Measurements from ENCODE around the gene RNLS.

Gene RNLS

DNA sequence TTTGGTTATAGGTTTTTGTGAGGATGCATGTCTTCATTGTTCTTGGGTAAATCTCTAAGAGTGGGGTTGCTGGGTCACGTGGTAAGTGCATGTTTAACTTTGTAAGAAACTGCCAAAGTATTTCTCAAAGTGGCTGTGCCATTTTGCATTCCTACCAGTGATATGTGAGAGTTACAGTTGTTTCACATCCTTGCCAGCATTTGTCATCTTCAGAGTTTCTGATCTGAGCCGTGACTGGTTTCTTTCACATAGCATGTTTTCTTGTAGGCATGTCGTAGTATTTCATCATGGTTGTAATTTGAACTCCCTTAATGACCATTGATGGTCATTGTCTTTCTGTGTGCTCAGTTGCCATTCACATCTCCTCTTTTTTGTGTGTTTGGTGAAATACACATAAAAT lies 286.0 kb downstream of the RNLS start:
- TF ChIP-seq, protein P1, sequence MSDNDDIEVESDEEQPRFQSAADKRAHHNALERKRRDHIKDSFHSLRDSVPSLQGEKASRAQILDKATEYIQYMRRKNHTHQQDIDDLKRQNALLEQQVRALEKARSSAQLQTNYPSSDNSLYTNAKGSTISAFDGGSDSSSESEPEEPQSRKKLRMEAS (IDR thresholded peaks at IDR 0.05; ENCODE audit: low read depth, low read length), result no peak
- TF ChIP-seq MYC (IDR thresholded peaks at IDR 0.05; ENCODE audit: low read depth, low read length) (no peak), POLR2A (IDR thresholded peaks at IDR 0.05; ENCODE audit: extremely low read depth, insufficient read length) (no peak)
- TF ChIP-seq, protein P2, sequence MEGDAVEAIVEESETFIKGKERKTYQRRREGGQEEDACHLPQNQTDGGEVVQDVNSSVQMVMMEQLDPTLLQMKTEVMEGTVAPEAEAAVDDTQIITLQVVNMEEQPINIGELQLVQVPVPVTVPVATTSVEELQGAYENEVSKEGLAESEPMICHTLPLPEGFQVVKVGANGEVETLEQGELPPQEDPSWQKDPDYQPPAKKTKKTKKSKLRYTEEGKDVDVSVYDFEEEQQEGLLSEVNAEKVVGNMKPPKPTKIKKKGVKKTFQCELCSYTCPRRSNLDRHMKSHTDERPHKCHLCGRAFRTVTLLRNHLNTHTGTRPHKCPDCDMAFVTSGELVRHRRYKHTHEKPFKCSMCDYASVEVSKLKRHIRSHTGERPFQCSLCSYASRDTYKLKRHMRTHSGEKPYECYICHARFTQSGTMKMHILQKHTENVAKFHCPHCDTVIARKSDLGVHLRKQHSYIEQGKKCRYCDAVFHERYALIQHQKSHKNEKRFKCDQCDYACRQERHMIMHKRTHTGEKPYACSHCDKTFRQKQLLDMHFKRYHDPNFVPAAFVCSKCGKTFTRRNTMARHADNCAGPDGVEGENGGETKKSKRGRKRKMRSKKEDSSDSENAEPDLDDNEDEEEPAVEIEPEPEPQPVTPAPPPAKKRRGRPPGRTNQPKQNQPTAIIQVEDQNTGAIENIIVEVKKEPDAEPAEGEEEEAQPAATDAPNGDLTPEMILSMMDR (IDR thresholded peaks at IDR 0.05; ENCODE audit: low read depth, low read length), result no peak
- H3K4me3 ChIP-seq (ENCODE audit: low read depth, low read length), result no peak overlapping the region
- DNase-seq (ENCODE audit: low read depth), result no peak

DNA sequence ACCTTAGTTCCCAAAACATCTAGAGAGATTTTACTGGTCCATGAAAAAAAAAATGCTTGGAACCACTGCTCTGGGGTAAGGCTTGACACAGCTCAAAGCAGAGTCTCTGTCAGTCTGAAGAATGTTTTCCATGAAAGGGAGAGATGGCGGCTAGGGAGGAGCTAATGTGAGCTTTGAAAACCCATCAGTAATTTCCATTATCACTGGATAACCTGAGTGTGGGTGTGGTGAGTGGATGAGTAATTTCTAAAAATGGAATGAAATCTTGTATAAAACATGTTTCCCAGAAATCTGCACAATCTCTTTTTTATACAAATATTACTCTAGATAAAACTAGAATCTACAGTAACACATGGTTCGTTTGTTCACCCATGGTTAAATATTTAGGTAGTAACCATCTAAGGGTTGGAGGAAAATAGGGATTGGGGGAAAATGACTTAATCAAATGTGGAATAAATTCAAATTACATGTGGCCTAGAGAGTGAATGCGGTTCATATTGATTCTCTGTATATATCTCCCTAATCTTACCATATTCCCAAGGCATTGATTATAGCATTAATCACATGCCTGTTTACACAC lies 289.4 kb downstream of the RNLS start:
- H3K4me3 ChIP-seq (ENCODE audit: low read depth, low read length), result no peak overlapping the region
- TF ChIP-seq, protein P2 (IDR thresholded peaks at IDR 0.05; ENCODE audit: low read depth, low read length), result no peak
- TF ChIP-seq, protein P1 (IDR thresholded peaks at IDR 0.05; ENCODE audit: low read depth, low read length), result no peak
- no peak for TF ChIP-seq MYC (IDR thresholded peaks at IDR 0.05; ENCODE audit: low read depth, low read length)
- no peak for TF ChIP-seq POLR2A (IDR thresholded peaks at IDR 0.05; ENCODE audit: extremely low read depth, insufficient read length)
- DNase-seq (ENCODE audit: low read depth), result no peak

DNA sequence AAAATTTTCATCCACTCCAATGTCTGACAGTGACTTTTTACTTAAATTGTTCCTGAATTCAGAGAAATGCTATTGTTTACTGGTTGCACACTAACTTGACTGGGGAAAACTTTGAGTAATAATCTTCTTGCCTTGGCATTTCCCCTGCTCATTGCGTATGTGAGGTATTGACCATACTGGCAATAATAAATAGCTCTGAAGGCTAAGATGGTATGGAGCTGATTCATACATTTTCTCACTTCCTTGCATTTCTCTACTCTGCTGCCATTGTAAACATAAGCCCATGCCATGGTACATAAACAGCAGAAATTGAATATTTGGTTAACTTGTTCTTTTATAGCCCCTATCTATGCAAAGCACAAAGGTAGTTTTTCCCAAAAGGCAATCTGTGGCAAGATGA lies 290.0 kb downstream of the RNLS start:
- H3K4me3 ChIP-seq (ENCODE audit: low read depth, low read length), result no peak overlapping the region
- no peak for DNase-seq (ENCODE audit: low read depth)
- no peak for TF ChIP-seq MYC (IDR thresholded peaks at IDR 0.05; ENCODE audit: low read depth, low read length)
- TF ChIP-seq, protein P1 (IDR thresholded peaks at IDR 0.05; ENCODE audit: low read depth, low read length), result no peak
- TF ChIP-seq, protein P2 (IDR thresholded peaks at IDR 0.05; ENCODE audit: low read depth, low read length), result no peak
- no peak for TF ChIP-seq POLR2A (IDR thresholded peaks at IDR 0.05; ENCODE audit: extremely low read depth, insufficient read length)

DNA sequence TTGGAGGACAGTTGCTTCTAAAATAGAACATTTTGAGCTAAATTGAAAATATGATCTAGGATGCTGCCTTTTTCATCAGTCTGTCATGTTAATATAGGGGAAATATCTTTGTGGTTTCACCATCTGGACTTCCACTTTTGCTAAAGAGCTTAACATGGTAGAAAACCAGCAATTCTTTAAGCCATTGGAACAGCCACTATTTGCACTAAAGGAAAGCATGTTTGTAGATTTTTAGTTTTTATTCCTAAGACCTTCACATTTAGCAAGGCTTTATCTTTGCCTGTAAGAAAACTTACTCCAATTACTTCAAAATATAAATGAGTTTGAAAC lies 291.0 kb downstream of the RNLS start:
- no peak for TF ChIP-seq POLR2A (IDR thresholded peaks at IDR 0.05; ENCODE audit: extremely low read depth, insufficient read length)
- TF ChIP-seq, protein P2 (IDR thresholded peaks at IDR 0.05; ENCODE audit: low read depth, low read length), result no peak
- TF ChIP-seq, protein P1 (IDR thresholded peaks at IDR 0.05; ENCODE audit: low read depth, low read length), result no peak
- no peak for TF ChIP-seq MYC (IDR thresholded peaks at IDR 0.05; ENCODE audit: low read depth, low read length)

DNA sequence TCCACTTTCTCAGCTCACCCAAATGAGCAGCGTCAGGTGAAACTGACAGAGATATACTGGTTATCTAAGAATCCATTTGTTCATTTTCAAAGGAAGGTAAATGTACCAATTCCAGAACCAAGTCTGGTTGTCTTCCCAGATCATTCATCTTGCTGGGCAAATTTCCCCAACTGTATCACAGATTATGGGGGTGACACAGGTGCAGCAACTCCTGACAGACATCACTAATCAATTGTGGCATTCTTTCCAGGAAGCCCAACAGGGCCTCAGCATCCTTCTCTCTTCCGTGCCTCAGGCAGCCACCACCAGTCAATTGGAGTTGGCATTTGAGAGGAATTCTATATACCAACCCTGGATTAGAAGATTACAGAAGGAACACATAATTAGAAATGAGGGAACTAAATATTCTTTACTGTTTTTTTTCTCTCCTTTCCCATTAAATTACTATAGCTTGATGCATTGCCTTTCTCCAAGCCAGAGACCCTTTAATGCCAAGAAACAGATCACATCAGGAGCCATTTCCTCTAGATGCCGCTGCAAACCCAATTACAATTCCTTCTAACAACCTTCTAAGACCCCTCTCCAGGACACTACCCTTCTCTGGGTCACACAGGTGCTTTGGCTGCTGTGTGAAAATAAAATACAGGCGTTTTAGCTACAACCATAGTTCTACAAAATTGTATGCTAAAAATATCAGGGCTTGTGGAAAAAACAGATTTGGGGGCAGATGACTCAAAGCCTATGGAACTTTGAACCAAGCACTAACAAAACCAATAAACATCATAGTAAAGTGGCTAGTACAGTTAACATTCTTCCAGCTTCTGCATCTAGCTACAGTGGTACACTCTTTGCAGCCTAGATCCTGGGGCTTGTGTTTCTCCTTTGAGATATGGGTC lies 291.6 kb downstream of the RNLS start:
- DNase-seq (ENCODE audit: low read depth), result no peak
- no peak overlapping the region for H3K4me3 ChIP-seq (ENCODE audit: low read depth, low read length)
- TF ChIP-seq, protein P2 (IDR thresholded peaks at IDR 0.05; ENCODE audit: low read depth, low read length), result no peak
- TF ChIP-seq POLR2A (IDR thresholded peaks at IDR 0.05; ENCODE audit: extremely low read depth, insufficient read length) (no peak), MYC (IDR thresholded peaks at IDR 0.05; ENCODE audit: low read depth, low read length) (no peak)
- TF ChIP-seq, protein P1 (IDR thresholded peaks at IDR 0.05; ENCODE audit: low read depth, low read length), result no peak

More for the DNA sequence above, 291.0 kb downstream of the RNLS start:
- DNase-seq (ENCODE audit: low read depth), result peak; percentile 27
- no peak overlapping the region for H3K4me3 ChIP-seq (ENCODE audit: low read depth, low read length)
